ENCODE results near the gene TMEM94.

- TF ChIP-seq EZH2 (IDR thresholded peaks at IDR 0.05): no peak
- no peak for TF ChIP-seq POLR2AphosphoS5 (IDR thresholded peaks at IDR 0.05; ENCODE audit: borderline replicate concordance, low read depth, low read length)
These were observed 407 bp upstream of the TMEM94 start for GRCh38 chr17:75456039-75456416.
